Parathyroid adenoma (tissue), 2 donors: ENCODE measurements around the gene MGAM2.

Source experiments
- H2AFZ ChIP-seq: fragments of 300-600 bp; sonication (generic); one replicate; pipeline ENCODE4 v1.7.0; 2017; ENCODE audit warnings: antibody characterized with exemption, mild to moderate bottlenecking
- H3K27ac ChIP-seq: fragments of 300-600 bp; sonication (generic); one replicate; pipeline ENCODE4 v1.7.0; 2017
- H3K27me3 ChIP-seq: fragments of 300-600 bp; sonication (generic); one replicate; pipeline ENCODE4 v1.7.0; 2017; ENCODE audit warnings: low read length; ENCODE audit not compliant: control insufficient read depth, insufficient read depth
- H3K36me3 ChIP-seq: fragments of 300-600 bp; sonication (generic); one replicate; pipeline ENCODE4 v1.7.0; 2017; ENCODE audit warnings: low read length; ENCODE audit not compliant: control insufficient read depth, insufficient read depth
- H3K4me1 ChIP-seq: fragments of 300-600 bp; sonication (generic); one replicate; pipeline ENCODE4 v1.7.0; 2017; ENCODE audit warnings: control low read depth
- H3K4me2 ChIP-seq: fragments of 300-600 bp; sonication (generic); one replicate; pipeline ENCODE4 v1.7.0; 2017; ENCODE audit warnings: low read length
- H3K4me3 ChIP-seq: fragments of 300-600 bp; sonication (generic); one replicate; pipeline ENCODE4 v1.7.0; 2017; ENCODE audit warnings: low read depth, low read length
- H3K79me2 ChIP-seq: fragments of 300-600 bp; sonication (generic); one replicate; pipeline ENCODE4 v1.7.0; 2017; ENCODE audit warnings: control low read depth
- H3K9ac ChIP-seq: fragments of 300-600 bp; sonication (generic); one replicate; pipeline ENCODE4 v1.7.0; 2017; ENCODE audit warnings: mild to moderate bottlenecking
- H3K9me3 ChIP-seq: fragments of 300-600 bp; sonication (generic); one replicate; pipeline ENCODE4 v1.7.0; 2017; ENCODE audit warnings: low read length; ENCODE audit not compliant: control insufficient read depth
- CTCF ChIP-seq: fragments of 300-600 bp; sonication (generic); IDR thresholded peaks from one replicate; pipeline ENCODE4 v1.7.0; 2017; ENCODE audit warnings: antibody characterized with exemption, mild to moderate bottlenecking
- donor health status: primary hyperparathyroidism.

The MGAM2 gene

GRCh38 chr7:142168746-142169145 lies 57.2 kb downstream of the MGAM2 start:
- H3K36me3 ChIP-seq: no peaks in the 10 kb centered on the region

GRCh38 chr7:142172932-142173331 lies 61.4 kb downstream of the MGAM2 start:
- H3K4me1 ChIP-seq: no peaks in the 10 kb centered on the region

More at GRCh38 chr7:142168746-142169145, 57.2 kb downstream of the MGAM2 start:
- H3K9me3 ChIP-seq: no peaks in the 10 kb centered on the region
- H3K4me3 ChIP-seq: no peak overlapping the region
- no peaks in the 10 kb centered on the region for H3K4me1 ChIP-seq
- no peaks in the 10 kb centered on the region for H3K79me2 ChIP-seq
- H2AFZ ChIP-seq: no peak overlapping the region
- no peak overlapping the region for H3K27ac ChIP-seq
- H3K9ac ChIP-seq: no peak overlapping the region
- no peaks in the 10 kb centered on the region for H3K27me3 ChIP-seq
- TF ChIP-seq CTCF: no peak
- no peak overlapping the region for H3K4me2 ChIP-seq

DNA sequence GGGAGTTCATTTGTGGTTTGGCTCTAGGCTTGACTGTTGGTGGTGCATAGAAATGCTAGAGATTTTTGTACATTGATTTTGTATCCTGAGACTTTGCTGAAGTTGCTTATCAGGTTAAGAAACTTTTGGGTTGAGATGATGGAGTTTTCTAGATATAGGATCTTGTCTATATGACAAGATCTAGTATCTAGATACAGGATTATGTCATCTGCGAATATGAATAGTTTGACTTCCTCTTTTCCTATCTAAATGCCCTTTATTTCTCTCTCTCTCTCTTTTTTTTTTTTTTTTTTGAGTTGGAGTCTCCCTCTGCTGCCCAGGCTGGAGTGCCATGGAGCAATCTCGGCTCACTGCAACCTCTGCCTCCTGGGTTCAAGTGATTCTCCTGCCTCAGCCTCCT lies 62.9 kb downstream of the MGAM2 start:
- Histone ChIP-seq H3K27me3 (no peaks in the 10 kb centered on the region), H3K79me2 (no peaks in the 10 kb centered on the region), H3K36me3 (no peaks in the 10 kb centered on the region), H3K4me3 (no peak overlapping the region), H2AFZ (no peak overlapping the region), H3K27ac (no peak overlapping the region), H3K4me2 (no peak overlapping the region), H3K9me3 (no peaks in the 10 kb centered on the region), H3K4me1 (no peaks in the 10 kb centered on the region), H3K9ac (no peak overlapping the region)
- no peak for TF ChIP-seq CTCF

More at GRCh38 chr7:142172932-142173331, 61.4 kb downstream of the MGAM2 start:
- Histone ChIP-seq H2AFZ (no peak overlapping the region), H3K4me3 (no peak overlapping the region), H3K27me3 (no peaks in the 10 kb centered on the region), H3K36me3 (no peaks in the 10 kb centered on the region), H3K9me3 (no peaks in the 10 kb centered on the region), H3K4me2 (no peak overlapping the region), H3K9ac (no peak overlapping the region), H3K27ac (no peak overlapping the region), H3K79me2 (no peaks in the 10 kb centered on the region)
- TF ChIP-seq CTCF: no peak

DNA sequence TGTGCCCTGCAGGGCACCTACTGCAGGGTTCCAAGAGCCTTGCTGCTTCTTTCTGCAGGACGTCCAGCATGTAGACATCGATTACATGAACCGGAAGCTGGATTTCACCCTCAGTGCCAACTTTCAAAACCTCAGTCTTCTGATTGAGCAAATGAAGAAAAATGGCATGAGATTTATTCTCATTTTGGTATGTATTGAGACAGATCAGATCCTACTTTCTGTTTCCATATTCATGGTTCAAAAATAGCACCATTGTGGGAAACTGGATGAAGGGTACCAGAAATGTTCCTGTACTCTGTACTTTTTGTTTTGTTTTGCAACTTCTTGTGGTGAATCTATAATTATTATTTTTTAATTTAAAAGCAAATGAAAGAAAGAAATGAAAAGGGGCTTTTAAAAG lies 64.1 kb downstream of the MGAM2 start:
- Histone ChIP-seq H2AFZ (no peak overlapping the region), H3K4me3 (no peak overlapping the region), H3K79me2 (no peaks in the 10 kb centered on the region), H3K9ac (no peak overlapping the region), H3K9me3 (no peaks in the 10 kb centered on the region), H3K4me2 (no peak overlapping the region), H3K36me3 (no peaks in the 10 kb centered on the region), H3K4me1 (no peaks in the 10 kb centered on the region), H3K27me3 (no peaks in the 10 kb centered on the region), H3K27ac (no peak overlapping the region)
- TF ChIP-seq CTCF: no peak

- H3K9me3 ChIP-seq: no peaks in the 10 kb centered on the region
- no peak overlapping the region for H3K4me3 ChIP-seq
- H3K36me3 ChIP-seq: no peaks in the 10 kb centered on the region
- H3K4me1 ChIP-seq: no peaks in the 10 kb centered on the region
- H3K27ac ChIP-seq: no peak overlapping the region
- no peak overlapping the region for H3K9ac ChIP-seq
- H2AFZ ChIP-seq: no peak overlapping the region
- no peaks in the 10 kb centered on the region for H3K27me3 ChIP-seq
- no peak overlapping the region for H3K4me2 ChIP-seq
- H3K79me2 ChIP-seq: no peaks in the 10 kb centered on the region
- no peak for TF ChIP-seq CTCF
These were observed 65.4 kb downstream of the MGAM2 start for GRCh38 chr7:142176901-142177300.
